HG03139 (cell line): ENCODE data around the gene WIZ.

Source experiments
- ATAC-seq: cut with Tn5 transposase; IDR thresholded peaks from one replicate; pipeline ENCODE4 v1.9.1; 2021; ENCODE audit not compliant: unreplicated experiment

WIZ gene

DNA sequence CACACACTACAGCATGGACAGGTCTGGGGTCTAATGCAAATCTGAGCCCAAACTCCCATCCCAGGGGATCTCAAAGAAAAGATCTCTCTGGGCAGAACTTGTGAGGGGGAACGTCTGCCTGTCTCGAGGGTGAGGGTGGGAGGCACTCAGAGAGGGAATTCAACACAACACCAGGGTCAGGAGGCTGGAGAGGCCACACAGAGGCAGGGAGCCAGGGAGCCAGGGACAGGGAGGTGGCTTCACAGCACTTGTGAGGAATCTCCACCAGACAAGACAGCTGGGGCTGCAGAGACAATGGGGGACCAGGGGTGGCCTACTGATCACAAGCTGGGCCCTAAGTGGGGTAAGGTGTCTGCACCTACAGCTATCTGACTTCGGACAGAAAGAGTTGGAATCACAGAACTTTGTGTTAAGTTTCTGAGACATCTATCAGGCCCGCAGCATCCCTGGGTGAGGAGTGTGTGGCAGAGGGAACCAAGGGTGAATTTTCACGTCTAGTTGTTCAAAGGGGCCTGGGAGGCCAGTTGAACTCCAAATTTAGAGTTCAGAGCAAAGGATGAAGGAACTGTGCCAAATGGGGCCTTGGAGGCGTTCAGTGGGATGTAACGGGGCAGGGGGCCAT lies 18.2 kb downstream of the WIZ start:
- ATAC-seq: no peak

GRCh38 chr19:15430526-15431120 lies 19.1 kb downstream of the WIZ start:
- ATAC-seq: no peak

DNA sequence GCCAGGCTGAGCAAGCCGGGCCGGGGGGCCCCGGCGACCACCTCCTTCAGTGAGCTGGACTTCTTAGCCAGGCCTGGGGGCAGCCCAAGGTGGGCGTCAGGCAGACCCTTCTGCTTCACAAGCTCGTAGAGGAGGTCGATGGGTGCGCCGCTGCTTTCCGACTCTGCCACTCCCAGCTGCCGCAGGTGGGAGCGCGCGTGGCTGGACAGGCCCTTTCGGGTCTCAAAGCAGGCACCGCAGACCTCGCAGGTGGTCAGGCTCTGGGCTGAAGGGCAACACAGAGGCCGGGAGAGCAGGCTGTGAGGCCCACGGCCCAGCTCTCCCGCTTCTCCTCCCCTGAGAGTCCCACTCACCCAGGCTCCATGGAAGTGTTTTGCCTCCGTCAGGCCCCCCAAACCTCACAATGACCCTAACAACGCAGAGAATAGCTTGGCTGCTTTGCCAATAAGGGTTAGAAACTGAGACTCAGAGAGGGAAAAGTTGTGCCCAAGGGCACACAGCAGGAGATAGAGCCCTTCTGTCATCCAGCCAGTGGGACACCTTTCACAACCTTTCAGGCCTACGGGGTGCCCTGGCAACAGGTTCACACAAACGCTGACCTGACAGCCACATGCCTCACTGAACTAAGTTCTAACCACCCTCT lies 19.8 kb downstream of the WIZ start:
- no peak for ATAC-seq

DNA sequence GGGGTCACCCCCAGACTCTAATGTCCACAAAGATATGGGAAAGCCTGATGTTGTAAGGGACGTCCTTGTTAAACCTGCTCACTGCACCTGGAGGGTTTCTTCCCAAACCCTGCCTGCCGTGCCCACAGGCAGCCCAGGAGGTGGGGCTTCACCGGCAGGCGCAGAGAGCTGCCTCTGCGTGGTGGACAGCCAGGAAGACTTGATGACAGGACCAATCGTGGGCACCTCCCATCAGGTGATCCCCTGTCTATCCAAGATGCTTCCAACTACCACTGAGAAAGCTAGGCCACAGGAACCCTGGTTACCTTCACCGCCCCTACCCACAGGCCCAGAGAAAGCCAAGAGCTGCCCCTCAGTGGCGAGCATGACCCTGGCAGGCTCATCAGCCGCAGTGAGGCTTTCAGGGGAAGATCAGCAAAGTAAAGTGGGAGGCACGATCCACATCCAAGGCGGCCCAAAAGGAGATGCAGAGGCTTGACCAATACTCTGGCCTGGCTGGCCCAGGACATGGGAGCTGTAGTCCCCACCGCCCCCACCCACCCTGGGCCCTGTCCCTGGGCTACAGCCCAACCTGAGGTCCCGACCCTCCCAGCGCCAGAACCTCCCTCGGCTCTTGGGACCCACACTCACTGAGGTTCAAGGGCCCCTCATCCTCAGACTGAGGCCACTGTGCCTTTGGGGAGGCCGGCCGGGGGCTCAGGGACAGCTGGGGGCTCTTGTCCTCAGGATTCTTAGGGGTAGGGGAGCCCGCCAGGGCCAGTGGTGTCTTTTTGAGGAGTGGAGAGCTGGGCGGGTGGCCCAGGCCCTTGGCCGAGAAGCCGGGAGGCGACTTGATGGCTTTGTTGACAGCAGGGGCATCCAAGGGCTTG lies 20.6 kb downstream of the WIZ start:
- ATAC-seq: no peak

GRCh38 chr19:15427991-15428471 lies 21.7 kb downstream of the WIZ start:
- ATAC-seq: no peak

DNA sequence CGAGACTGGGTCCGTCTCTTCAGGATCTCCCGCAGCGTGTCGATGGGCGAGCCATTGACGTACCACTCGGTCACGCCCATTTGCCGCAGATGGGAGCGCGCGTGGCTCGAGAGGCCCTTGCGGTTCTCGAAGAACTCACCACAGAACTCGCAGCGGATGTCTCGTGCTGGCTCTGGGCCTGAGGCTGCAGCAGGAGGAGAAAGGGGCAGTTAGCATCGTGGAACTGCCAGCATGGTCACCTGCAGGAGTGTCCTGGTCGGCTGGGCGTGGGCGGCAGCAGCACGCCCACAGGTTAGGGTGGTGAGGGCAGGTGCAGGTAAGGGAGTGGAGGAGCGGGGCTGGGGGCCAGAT lies 22.4 kb downstream of the WIZ start:
- ATAC-seq: no peak

- ATAC-seq: no peak
Measured at GRCh38 chr19:15426485-15427349, 23.0 kb downstream of the WIZ start.

DNA sequence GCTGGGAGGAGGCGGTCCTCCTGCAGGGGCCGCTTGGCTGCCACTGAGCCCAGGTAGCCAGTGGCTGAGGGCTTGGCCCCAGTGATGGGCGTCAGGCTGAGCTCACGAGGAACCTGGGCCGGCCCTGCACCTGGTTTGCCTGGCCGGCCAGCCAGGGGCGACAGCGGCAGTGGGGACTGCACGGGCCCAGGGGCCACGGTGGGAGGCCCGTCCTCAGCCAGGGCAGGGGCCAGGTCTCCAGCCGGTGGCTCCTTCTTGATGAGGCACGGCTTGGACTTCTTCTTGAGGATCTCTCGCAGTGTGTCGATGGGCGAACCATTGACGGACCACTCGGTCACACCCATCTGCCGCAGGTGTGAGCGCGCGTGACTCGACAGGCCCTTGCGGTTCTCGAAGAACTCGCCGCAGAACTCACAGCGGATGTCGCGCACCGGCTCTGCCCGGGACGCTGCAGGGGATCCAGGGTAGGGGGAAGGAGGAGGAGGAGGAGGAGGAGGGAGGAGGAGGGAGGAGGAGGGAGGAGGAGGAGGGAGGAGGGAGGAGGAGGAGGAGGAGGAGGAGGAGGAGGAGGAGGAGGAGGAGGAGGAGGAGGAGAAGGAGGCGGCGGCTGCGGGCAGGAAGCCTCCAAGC lies 24.3 kb downstream of the WIZ start:
- ATAC-seq: no peak

DNA sequence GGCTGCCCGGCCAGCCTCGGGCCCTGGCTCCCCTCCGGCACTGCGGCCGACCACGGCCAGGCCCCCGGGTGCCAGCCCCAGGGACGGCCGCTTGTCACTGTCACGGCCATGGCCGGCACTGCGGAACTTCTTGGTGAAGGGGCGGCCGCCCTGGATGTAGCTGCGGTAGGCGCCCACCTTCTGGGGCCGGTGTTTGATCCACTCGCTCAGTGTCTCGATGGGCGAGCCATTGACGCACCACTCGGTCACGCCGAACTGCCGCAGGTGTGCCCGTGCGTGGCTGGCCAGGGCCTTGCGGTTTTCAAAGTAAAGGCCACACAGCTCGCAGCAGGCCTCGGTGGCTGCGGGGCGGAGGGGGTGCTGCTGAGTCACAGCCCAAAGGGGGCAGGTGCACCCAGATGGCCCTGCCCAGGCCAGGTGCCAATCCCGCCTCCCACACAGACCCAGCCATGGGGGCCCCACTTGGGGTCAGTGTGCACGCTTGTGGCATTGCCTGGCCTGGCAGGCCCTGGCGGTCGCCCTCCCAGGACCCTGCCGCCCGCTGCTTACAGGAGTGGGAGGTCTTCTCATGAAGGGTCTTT lies 25.0 kb downstream of the WIZ start:
- no peak for ATAC-seq

GRCh38 chr19:15424121-15424520 lies 25.6 kb downstream of the WIZ start:
- ATAC-seq: no peak

DNA sequence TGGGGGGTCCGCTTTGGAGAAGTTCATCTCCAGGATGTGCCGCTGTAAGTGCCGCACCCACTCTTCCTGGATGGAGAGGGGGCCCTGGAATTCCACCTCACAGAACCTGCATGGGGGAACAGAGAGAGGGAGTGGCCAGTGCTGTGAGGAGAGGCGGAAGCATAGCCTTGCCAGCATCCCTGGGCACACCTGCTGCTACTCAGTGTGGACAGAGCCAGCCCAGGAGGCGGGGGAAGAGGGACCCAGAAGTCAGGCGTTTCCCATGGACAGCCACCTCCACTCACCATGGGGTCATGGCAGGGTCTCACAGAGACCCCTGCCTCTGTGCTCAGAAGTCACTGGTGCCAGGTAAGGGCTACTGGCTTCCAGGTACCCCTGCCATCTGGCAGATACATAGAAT lies 26.6 kb downstream of the WIZ start:
- ATAC-seq: no peak

GRCh38 chr19:15422296-15423075 lies 27.3 kb downstream of the WIZ start:
- no peak for ATAC-seq

- ATAC-seq: no peak
Measured at GRCh38 chr19:15421721-15422260, 28.0 kb downstream of the WIZ start.

- no peak for ATAC-seq
Measured at GRCh38 chr19:15421136-15421695, 28.5 kb downstream of the WIZ start.

DNA sequence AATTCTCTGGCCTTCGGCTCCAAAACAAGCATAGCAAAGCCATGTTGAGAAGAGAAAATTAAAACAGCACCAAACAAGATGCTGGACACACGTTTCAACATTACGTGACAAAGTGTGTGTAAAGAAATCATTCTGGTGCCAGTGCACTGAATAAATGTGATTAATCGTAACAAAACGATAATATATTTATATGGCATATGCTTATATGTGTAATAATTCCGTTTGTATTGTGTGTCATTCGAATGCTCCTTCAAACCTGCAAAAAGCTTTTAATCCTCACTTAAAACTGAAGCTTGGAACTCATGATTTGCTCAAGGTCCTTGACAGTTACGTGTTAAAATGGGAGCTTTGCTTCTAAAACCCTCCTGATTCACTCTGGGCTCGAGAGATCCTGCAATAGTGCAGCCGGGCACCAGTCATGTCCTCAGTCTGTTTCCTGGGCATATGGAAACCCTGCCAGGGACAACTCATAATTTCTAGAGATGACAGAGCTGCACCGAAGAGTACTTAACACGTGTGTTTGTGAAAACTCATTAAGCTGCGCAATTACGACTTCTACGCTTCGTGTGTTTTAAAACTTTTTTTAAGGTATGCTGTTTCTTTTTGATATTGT lies 30.2 kb downstream of the WIZ start:
- ATAC-seq: no peak

GRCh38 chr19:15418579-15419412 lies 31.0 kb downstream of the WIZ start, which contains the start of gene AKAP8L:
AKAP8L (minus strand) TSS chr19:15418988; CDS start chr19:15418923, 65 bp downstream.
- peak; percentile 89 for ATAC-seq

DNA sequence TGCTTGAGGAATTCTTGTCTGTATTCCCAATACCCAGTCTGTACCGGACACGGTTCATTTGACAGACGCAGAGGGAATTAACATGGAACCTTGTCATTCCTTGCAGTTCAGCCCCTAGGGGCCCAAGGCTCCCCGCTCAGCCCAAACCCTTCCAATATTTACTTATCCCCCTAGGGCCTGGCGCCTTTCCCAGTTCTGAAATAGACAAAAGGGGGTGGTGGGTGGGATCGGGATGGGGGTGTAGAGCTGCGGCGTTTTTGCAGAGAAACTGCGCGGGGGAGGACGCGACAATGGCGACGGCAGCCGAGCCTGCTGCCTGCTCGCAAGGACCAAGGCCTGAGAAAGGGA lies 31.6 kb downstream of the WIZ start:
- ATAC-seq: no peak
